ENCODE data around the gene RGS17. TPM values are rescaled to one million over a fixed set of nuclear protein-coding genes. Genes with fewer than 3 reads are reported as not detected.
"Not testable (repeated sequence)": the region's sequence is repeated elsewhere in the genome, so short reads cannot be mapped to it uniquely, and the experiment has no call there.

Gene RGS17
- total and polyA plus RNA-seq, 2 donors, result 1.6 to 2.4 TPM

DNA sequence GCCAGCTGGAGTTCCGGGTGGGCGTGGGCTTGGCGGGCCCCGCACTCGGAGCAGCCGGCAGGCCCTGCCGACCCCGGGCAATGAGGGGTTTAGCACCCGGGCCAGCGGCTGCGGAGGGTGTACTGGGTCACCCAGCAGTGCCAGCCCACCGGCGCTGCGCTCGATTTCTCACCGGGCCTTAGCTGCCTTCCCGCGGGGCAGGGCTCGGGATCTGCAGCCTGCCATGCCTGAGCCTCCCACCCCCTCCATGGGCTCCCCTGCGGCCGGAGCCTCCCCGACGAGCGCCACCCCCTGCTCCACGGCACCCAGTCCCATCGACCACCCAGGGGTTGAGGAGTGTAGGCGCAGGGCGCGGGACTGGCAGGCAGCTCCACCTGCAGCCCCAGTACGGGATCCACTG, 2.6 kb upstream of the RGS17 start:
- not testable (repeated sequence) for H3K27ac ChIP-seq (ENCODE audit: low read depth in 1 of 2, low read length in 1 of 2); H3K4me3 ChIP-seq (ENCODE audit: low read length in 2 of 2); DNase-seq (ENCODE audit: low read depth in 6 of 9, low spot score in 9 of 9); H3K9me3 ChIP-seq (ENCODE audit: control insufficient read depth in 2 of 2, insufficient read depth in 1 of 2, low read length in 1 of 2); H3K36me3 ChIP-seq (ENCODE audit: control insufficient read depth in 2 of 2, insufficient read depth in 2 of 2, low read length in 1 of 2)
- Histone ChIP-seq H3K4me1 (ENCODE audit: control insufficient read depth in 2 of 2, insufficient read depth in 2 of 2, low read length in 2 of 2) (peaks cover 10 to 12% of the 10 kb centered on the region in 2 donors), H3K27me3 (ENCODE audit: control insufficient read depth in 2 of 2, insufficient read depth in 1 of 2, low read length in 1 of 2) (peaks cover 32 to 38% of the 10 kb centered on the region in 2 donors)
- WGBS, result 97% methylated on average over 30 of the region's 30 CpGs

GRCh38 chr6:153130515-153131036, 506 bp downstream of the RGS17 start:
- under 1% methylated on average over 54 of the region's 54 CpGs for WGBS
- Histone ChIP-seq H3K27ac (ENCODE audit: low read depth in 1 of 2, low read length in 1 of 2) (no peak overlapping the region), H3K4me3 (ENCODE audit: low read length in 2 of 2) (peak overlapping the region; percentile 47 to 64), H3K9me3 (ENCODE audit: control insufficient read depth in 2 of 2, insufficient read depth in 1 of 2, low read length in 1 of 2) (peaks cover 0 to 4% of the 10 kb centered on the region in 2 donors), H3K36me3 (ENCODE audit: control insufficient read depth in 2 of 2, insufficient read depth in 2 of 2, low read length in 1 of 2) (no peaks in the 10 kb centered on the region), H3K4me1 (ENCODE audit: control insufficient read depth in 2 of 2, insufficient read depth in 2 of 2, low read length in 2 of 2) (peaks cover 10 to 12% of the 10 kb centered on the region in 2 donors), H3K27me3 (ENCODE audit: control insufficient read depth in 2 of 2, insufficient read depth in 1 of 2, low read length in 1 of 2) (peaks cover 44 to 48% of the 10 kb centered on the region in 2 donors)
- DNase-seq (ENCODE audit: low read depth in 6 of 9, low spot score in 9 of 9), result no peak

- DNase-seq (ENCODE audit: low read depth in 6 of 9, low spot score in 9 of 9), result no peak
- 2% methylated on average over 53 of the region's 53 CpGs for WGBS
- Histone ChIP-seq H3K27me3 (ENCODE audit: control insufficient read depth in 2 of 2, insufficient read depth in 1 of 2, low read length in 1 of 2) (peaks cover 44 to 48% of the 10 kb centered on the region in 2 donors), H3K4me3 (ENCODE audit: low read length in 2 of 2) (peak overlapping the region; percentile 22 to 64), H3K27ac (ENCODE audit: low read depth in 1 of 2, low read length in 1 of 2) (no peak overlapping the region), H3K4me1 (ENCODE audit: control insufficient read depth in 2 of 2, insufficient read depth in 2 of 2, low read length in 2 of 2) (peaks cover 10 to 12% of the 10 kb centered on the region in 2 donors), H3K9me3 (ENCODE audit: control insufficient read depth in 2 of 2, insufficient read depth in 1 of 2, low read length in 1 of 2) (peaks cover 0 to 4% of the 10 kb centered on the region in 2 donors), H3K36me3 (ENCODE audit: control insufficient read depth in 2 of 2, insufficient read depth in 2 of 2, low read length in 1 of 2) (no peaks in the 10 kb centered on the region)
These were observed 1.1 kb downstream of the RGS17 start for GRCh38 chr6:153129873-153130514.

DNA sequence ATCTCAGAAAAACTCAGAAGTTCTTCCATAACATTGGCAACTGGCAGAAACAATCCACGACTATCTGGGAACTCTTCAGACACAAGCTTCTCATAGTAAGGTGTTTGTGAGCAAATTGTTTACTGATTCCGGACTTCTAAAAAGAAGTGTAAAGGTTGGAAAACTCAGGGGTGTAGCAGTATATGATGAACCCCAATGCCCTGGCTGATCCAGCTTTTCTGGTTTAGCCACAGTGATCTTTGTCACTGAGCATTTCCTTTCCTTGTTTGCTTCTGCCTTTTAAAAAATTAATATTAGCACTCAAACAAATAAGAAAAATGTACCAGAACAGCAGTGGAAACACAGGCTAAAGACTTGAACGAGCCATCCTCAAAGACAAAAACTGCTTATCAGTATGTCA, 4.9 kb downstream of the RGS17 start:
- Histone ChIP-seq H3K27ac (ENCODE audit: low read depth in 1 of 2, low read length in 1 of 2) (no peak overlapping the region), H3K4me1 (ENCODE audit: control insufficient read depth in 2 of 2, insufficient read depth in 2 of 2, low read length in 2 of 2) (peaks cover 8 to 10% of the 10 kb centered on the region in 2 donors), H3K9me3 (ENCODE audit: control insufficient read depth in 2 of 2, insufficient read depth in 1 of 2, low read length in 1 of 2) (peaks cover 0 to 4% of the 10 kb centered on the region in 2 donors), H3K4me3 (ENCODE audit: low read length in 2 of 2) (no peak overlapping the region), H3K36me3 (ENCODE audit: control insufficient read depth in 2 of 2, insufficient read depth in 2 of 2, low read length in 1 of 2) (no peaks in the 10 kb centered on the region), H3K27me3 (ENCODE audit: control insufficient read depth in 2 of 2, insufficient read depth in 1 of 2, low read length in 1 of 2) (peaks cover 35 to 36% of the 10 kb centered on the region in 2 donors)
- no peak for DNase-seq (ENCODE audit: low read depth in 6 of 9, low spot score in 9 of 9)
- WGBS, result 95% methylated on average over 3 of the region's 3 CpGs

DNA sequence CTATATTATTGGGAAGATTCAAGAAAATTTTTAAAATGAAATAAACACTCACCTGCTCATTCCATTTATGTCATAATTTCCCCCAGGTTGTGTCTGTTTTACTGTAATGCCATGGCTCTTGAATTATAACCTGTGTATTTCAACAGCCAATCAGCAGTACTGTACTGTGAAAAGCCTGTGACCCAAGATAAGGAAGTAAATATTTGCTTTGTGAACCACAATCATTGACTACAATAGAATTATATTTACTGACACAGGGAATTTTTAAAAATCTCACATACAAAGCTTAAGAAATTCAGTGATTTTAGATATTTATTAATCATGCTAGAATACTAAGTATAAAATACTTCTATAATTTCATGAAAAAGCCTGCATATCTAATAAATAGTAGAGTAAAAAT, 6.0 kb downstream of the RGS17 start:
- no peak overlapping the region for H3K4me3 ChIP-seq (ENCODE audit: low read length in 2 of 2)
- DNase-seq (ENCODE audit: low read depth in 6 of 9, low spot score in 9 of 9), result no peak
- H3K4me1 ChIP-seq (ENCODE audit: control insufficient read depth in 2 of 2, insufficient read depth in 2 of 2, low read length in 2 of 2), result peaks cover 2 to 4% of the 10 kb centered on the region in 2 donors
- H3K27ac ChIP-seq (ENCODE audit: low read depth in 1 of 2, low read length in 1 of 2), result no peak overlapping the region
- no peaks in the 10 kb centered on the region for H3K36me3 ChIP-seq (ENCODE audit: control insufficient read depth in 2 of 2, insufficient read depth in 2 of 2, low read length in 1 of 2)
- H3K9me3 ChIP-seq (ENCODE audit: control insufficient read depth in 2 of 2, insufficient read depth in 1 of 2, low read length in 1 of 2), result peaks cover 0 to 2% of the 10 kb centered on the region in 2 donors
- peaks cover 24 to 26% of the 10 kb centered on the region in 2 donors for H3K27me3 ChIP-seq (ENCODE audit: control insufficient read depth in 2 of 2, insufficient read depth in 1 of 2, low read length in 1 of 2)

DNA sequence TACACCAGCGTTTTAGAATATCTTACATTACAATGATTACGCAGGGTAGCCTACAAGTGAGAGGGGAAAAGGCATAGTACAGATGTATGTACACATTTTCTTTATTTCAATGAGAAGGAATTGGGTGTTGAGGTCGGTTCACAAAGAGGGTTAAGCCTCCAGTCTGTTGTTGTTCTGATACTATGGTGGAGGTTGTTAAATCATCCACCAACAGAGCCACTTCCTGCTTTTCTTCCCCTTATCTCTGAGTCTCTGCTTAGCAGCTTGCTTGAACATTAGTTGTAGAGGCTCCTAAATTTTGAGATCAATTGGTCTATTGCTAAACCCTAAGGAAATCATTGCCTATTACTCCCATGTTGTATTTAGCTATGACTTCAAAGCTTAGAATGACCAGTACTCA, 7.3 kb downstream of the RGS17 start:
- Histone ChIP-seq H3K9me3 (ENCODE audit: control insufficient read depth in 2 of 2, insufficient read depth in 1 of 2, low read length in 1 of 2) (no peaks in the 10 kb centered on the region), H3K27ac (ENCODE audit: low read depth in 1 of 2, low read length in 1 of 2) (no peak overlapping the region), H3K27me3 (ENCODE audit: control insufficient read depth in 2 of 2, insufficient read depth in 1 of 2, low read length in 1 of 2) (peaks cover 13% of the 10 kb centered on the region in 2 donors), H3K4me1 (ENCODE audit: control insufficient read depth in 2 of 2, insufficient read depth in 2 of 2, low read length in 2 of 2) (no peaks in the 10 kb centered on the region), H3K4me3 (ENCODE audit: low read length in 2 of 2) (no peak overlapping the region), H3K36me3 (ENCODE audit: control insufficient read depth in 2 of 2, insufficient read depth in 2 of 2, low read length in 1 of 2) (no peaks in the 10 kb centered on the region)
- 65% methylated on average over 3 of the region's 3 CpGs for WGBS
- no peak for DNase-seq (ENCODE audit: low read depth in 6 of 9, low spot score in 9 of 9)

GRCh38 chr6:153121311-153121710, 9.8 kb downstream of the RGS17 start:
- no peak for DNase-seq (ENCODE audit: low read depth in 6 of 9, low spot score in 9 of 9)
- no peaks in the 10 kb centered on the region for H3K4me1 ChIP-seq (ENCODE audit: control insufficient read depth in 2 of 2, insufficient read depth in 2 of 2, low read length in 2 of 2)
- H3K9me3 ChIP-seq (ENCODE audit: control insufficient read depth in 2 of 2, insufficient read depth in 1 of 2, low read length in 1 of 2), result no peaks in the 10 kb centered on the region
- no peak overlapping the region for H3K4me3 ChIP-seq (ENCODE audit: low read length in 2 of 2)
- H3K27ac ChIP-seq (ENCODE audit: low read depth in 1 of 2, low read length in 1 of 2), result no peak overlapping the region
- H3K36me3 ChIP-seq (ENCODE audit: control insufficient read depth in 2 of 2, insufficient read depth in 2 of 2, low read length in 1 of 2), result no peaks in the 10 kb centered on the region
- peaks cover 0 to 2% of the 10 kb centered on the region in 2 donors for H3K27me3 ChIP-seq (ENCODE audit: control insufficient read depth in 2 of 2, insufficient read depth in 1 of 2, low read length in 1 of 2)

GRCh38 chr6:153117986-153118879, 12.8 kb downstream of the RGS17 start:
- H3K4me1 ChIP-seq (ENCODE audit: control insufficient read depth in 2 of 2, insufficient read depth in 2 of 2, low read length in 2 of 2), result no peaks in the 10 kb centered on the region
- peaks cover 0 to 2% of the 10 kb centered on the region in 2 donors for H3K27me3 ChIP-seq (ENCODE audit: control insufficient read depth in 2 of 2, insufficient read depth in 1 of 2, low read length in 1 of 2)
- H3K36me3 ChIP-seq (ENCODE audit: control insufficient read depth in 2 of 2, insufficient read depth in 2 of 2, low read length in 1 of 2), result no peaks in the 10 kb centered on the region
- H3K27ac ChIP-seq (ENCODE audit: low read depth in 1 of 2, low read length in 1 of 2), result no peak overlapping the region
- H3K4me3 ChIP-seq (ENCODE audit: low read length in 2 of 2), result no peak overlapping the region
- no peak for DNase-seq (ENCODE audit: low read depth in 6 of 9, low spot score in 9 of 9)
- whole genome bisulfite sequencing, result 79% methylated on average over 3 of the region's 3 CpGs
- H3K9me3 ChIP-seq (ENCODE audit: control insufficient read depth in 2 of 2, insufficient read depth in 1 of 2, low read length in 1 of 2), result no peaks in the 10 kb centered on the region

DNA sequence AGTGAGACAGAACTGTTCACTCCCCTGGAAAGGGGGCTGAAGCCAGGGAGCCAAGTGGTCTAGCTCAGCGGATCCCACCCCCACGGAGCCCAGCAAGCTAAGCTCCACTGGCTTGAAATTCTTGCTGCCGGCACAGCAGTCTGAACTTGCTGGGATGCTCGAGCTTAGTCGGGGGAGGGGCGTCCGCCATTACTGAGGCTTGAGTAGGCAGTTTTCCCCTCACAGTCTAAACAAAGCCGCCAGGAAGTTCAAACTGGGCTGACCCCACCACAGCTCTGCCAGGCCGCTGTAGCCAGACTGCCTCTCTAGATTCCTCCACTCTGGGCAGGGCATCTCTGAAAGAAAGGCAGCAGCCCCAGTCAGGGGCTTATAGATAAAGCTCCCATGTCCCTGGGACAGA, 20.0 kb downstream of the RGS17 start:
- DNase-seq (ENCODE audit: low read depth in 6 of 9, low spot score in 9 of 9); H3K27me3 ChIP-seq (ENCODE audit: control insufficient read depth in 2 of 2, insufficient read depth in 1 of 2, low read length in 1 of 2); H3K4me1 ChIP-seq (ENCODE audit: control insufficient read depth in 2 of 2, insufficient read depth in 2 of 2, low read length in 2 of 2); H3K4me3 ChIP-seq (ENCODE audit: low read length in 2 of 2); H3K27ac ChIP-seq (ENCODE audit: low read depth in 1 of 2, low read length in 1 of 2); H3K9me3 ChIP-seq (ENCODE audit: control insufficient read depth in 2 of 2, insufficient read depth in 1 of 2, low read length in 1 of 2); H3K36me3 ChIP-seq (ENCODE audit: control insufficient read depth in 2 of 2, insufficient read depth in 2 of 2, low read length in 1 of 2): not testable (repeated sequence)
- WGBS, result 94% methylated on average over 9 of the region's 9 CpGs
